HEK293 (cell line): ENCODE measurements around the gene STING1.

Experiments used
- CTCF ChIA-PET: fragments of 350-600 bp; formaldehyde crosslinking; extraction: SDS; loops from one replicate; lab custom pipeline; 2021; ENCODE audit warnings: antibody characterized with exemption; lab: Yijun Ruan, JAX
- POLR2A ChIA-PET: fragments of 300-600 bp; formaldehyde crosslinking; extraction: SDS; loops from one replicate; lab custom pipeline; 2020; ENCODE audit warnings: antibody characterized with exemption, inconsistent platforms; lab: Yijun Ruan, JAX
- H3K27ac ChIP-seq: fragments of 200-500 bp; sonication (Bioruptor generic); 2 replicates; pipeline ENCODE4 v1.5.1; 2014; ENCODE audit warnings: low read depth, low read length, control low read depth, inconsistent platforms; ENCODE audit errors: extremely low read depth
- H3K36me3 ChIP-seq, 2 experiments: fragments of 200-500 bp in 1 of 2; sonication (Bioruptor generic) in 1 of 2; 1 replicate in 1 of 2; 2 replicates in 1 of 2; pipeline ENCODE4 v1.5.1; 2014 to 2017; ENCODE audit warnings: inconsistent platforms in 2 of 2, low read length in 2 of 2; ENCODE audit not compliant: control insufficient read depth in 2 of 2, insufficient read depth in 1 of 2
- H3K4me1 ChIP-seq: fragments of 200-500 bp; sonication (Bioruptor generic); 2 replicates; pipeline ENCODE4 v1.5.1; 2014; ENCODE audit warnings: mild to moderate bottlenecking, low read length, inconsistent platforms; ENCODE audit not compliant: control insufficient read depth, insufficient read depth
- H3K4me3 ChIP-seq: 2 replicates; pipeline ENCODE4 v1.5.1; 2011; ENCODE audit warnings: low read depth, mild to moderate bottlenecking, control low read depth, low read length, moderate library complexity
- H3K9me3 ChIP-seq: fragments of 200-500 bp; sonication (Bioruptor generic); 2 replicates; pipeline ENCODE4 v1.5.1; 2014; ENCODE audit warnings: low read depth, low read length, inconsistent platforms; ENCODE audit not compliant: control insufficient read depth, insufficient read depth
- BCL6B ChIP-seq: fragments of 450-650 bp; formaldehyde crosslinking; IDR thresholded peaks from 2 replicates; pipeline ENCODE4 v1.5.1; 2017; ENCODE audit warnings: missing biosample characterization, missing genetic modification characterization
- EGR2 ChIP-seq: fragments of 450-650 bp; formaldehyde crosslinking; IDR thresholded peaks from 2 replicates; pipeline ENCODE4 v1.5.1; 2016; ENCODE audit warnings: low read depth, missing biosample characterization, missing genetic modification characterization
- FEZF1 ChIP-seq: fragments of 450-650 bp; formaldehyde crosslinking; IDR thresholded peaks from 2 replicates; pipeline ENCODE4 v1.5.1; 2016; ENCODE audit warnings: missing biosample characterization, missing genetic modification characterization
- GLIS1 ChIP-seq: fragments of 450-650 bp; formaldehyde crosslinking; IDR thresholded peaks from 2 replicates; pipeline ENCODE4 v1.5.1; 2016; ENCODE audit warnings: missing biosample characterization, missing genetic modification characterization
- GLIS2 ChIP-seq: fragments of 450-650 bp; formaldehyde crosslinking; IDR thresholded peaks from 2 replicates; pipeline ENCODE4 v1.5.1; 2016; ENCODE audit warnings: missing biosample characterization, missing genetic modification characterization
- KLF1 ChIP-seq: fragments of 450-650 bp; formaldehyde crosslinking; IDR thresholded peaks from 2 replicates; pipeline ENCODE4 v1.5.1; 2016; ENCODE audit warnings: missing biosample characterization, missing genetic modification characterization
- OSR2 ChIP-seq: fragments of 450-650 bp; formaldehyde crosslinking; IDR thresholded peaks from 2 replicates; pipeline ENCODE4 v1.5.1; 2016; ENCODE audit warnings: missing biosample characterization, missing genetic modification characterization
- SCRT2 ChIP-seq: fragments of 450-650 bp; formaldehyde crosslinking; IDR thresholded peaks from 2 replicates; pipeline ENCODE4 v1.5.1; 2016; ENCODE audit warnings: missing biosample characterization, missing genetic modification characterization
- SETDB1 ChIP-seq: IDR thresholded peaks from one replicate; pipeline ENCODE4 v1.6.1; 2017; ENCODE audit warnings: mild to moderate bottlenecking, low read length, moderate library complexity, mixed read lengths; ENCODE audit not compliant: insufficient read length
- ZBTB17 ChIP-seq: fragments of 450-650 bp; formaldehyde crosslinking; IDR thresholded peaks from 2 replicates; pipeline ENCODE4 v1.5.1; 2016; ENCODE audit warnings: missing biosample characterization, missing genetic modification characterization
- ZBTB44 ChIP-seq: fragments of 450-650 bp; IDR thresholded peaks from 2 replicates; pipeline ENCODE4 v1.5.1; 2018; ENCODE audit warnings: missing biosample characterization, mild to moderate bottlenecking, missing genetic modification characterization
- ZFP69B ChIP-seq: fragments of 450-650 bp; formaldehyde crosslinking; IDR thresholded peaks from 2 replicates; pipeline ENCODE4 v1.5.1; 2016; ENCODE audit warnings: missing biosample characterization, missing genetic modification characterization
- ZNF133 ChIP-seq: fragments of 450-650 bp; formaldehyde crosslinking; IDR thresholded peaks from 2 replicates; pipeline ENCODE4 v1.5.1; 2016; ENCODE audit warnings: missing biosample characterization, missing genetic modification characterization
- ZNF292 ChIP-seq: fragments of 450-650 bp; formaldehyde crosslinking; IDR thresholded peaks from 2 replicates; pipeline ENCODE4 v1.5.1; 2016; ENCODE audit warnings: low read depth, missing biosample characterization, missing genetic modification characterization, borderline replicate concordance
- ZNF521 ChIP-seq: fragments of 450-650 bp; formaldehyde crosslinking; IDR thresholded peaks from 2 replicates; pipeline ENCODE4 v1.5.1; 2017; ENCODE audit warnings: missing biosample characterization, mild to moderate bottlenecking, missing genetic modification characterization
- ZNF600 ChIP-seq: fragments of 450-650 bp; formaldehyde crosslinking; IDR thresholded peaks from 2 replicates; pipeline ENCODE4 v1.5.1; 2016; ENCODE audit warnings: missing biosample characterization, missing genetic modification characterization
- ZNF704 ChIP-seq: fragments of 450-650 bp; formaldehyde crosslinking; IDR thresholded peaks from 2 replicates; pipeline ENCODE4 v1.5.1; 2016; ENCODE audit warnings: missing biosample characterization, missing genetic modification characterization
- ZNF777 ChIP-seq: fragments of 450-650 bp; formaldehyde crosslinking; IDR thresholded peaks from 2 replicates; pipeline ENCODE4 v1.5.1; 2017; ENCODE audit warnings: missing biosample characterization, missing genetic modification characterization, borderline replicate concordance
- ZNF785 ChIP-seq: fragments of 450-650 bp; formaldehyde crosslinking; IDR thresholded peaks from 2 replicates; pipeline ENCODE4 v1.5.1; 2016; ENCODE audit warnings: missing biosample characterization, missing genetic modification characterization

Gene STING1

GRCh38 chr5:139524940-139525585 lies 42.5 kb upstream of the STING1 start:
- H3K4me1 ChIP-seq: no peaks in the 10 kb centered on the region
- H3K9me3 ChIP-seq: no peaks in the 10 kb centered on the region
- ChIA-PET CTCF (interaction anchor here (0.7 to 1.0 kb wide), 2 partner anchors 102 to 105 kb away, joined by 3 to 4 read pairs; no protein-coding TSS in a partner anchor), POLR2A (no interaction called here)
- no peaks in the 10 kb centered on the region for H3K36me3 ChIP-seq
- no peak overlapping the region for H3K27ac ChIP-seq
- H3K4me3 ChIP-seq: no peak overlapping the region
- TF ChIP-seq ZBTB17 (tag by site-specific recombination) (no peak), KLF1 (tag by site-specific recombination) (0 out of 2 replicates have a peak, but pooled peaks have one; percentile 13)
- TF ChIP-seq, all 188 proteins: peak for 1

GRCh38 chr5:139524446-139524845 lies 41.9 kb upstream of the STING1 start:
- Histone ChIP-seq H3K36me3 (no peaks in the 10 kb centered on the region), H3K4me1 (no peaks in the 10 kb centered on the region), H3K4me3 (no peak overlapping the region), H3K27ac (no peak overlapping the region), H3K9me3 (no peaks in the 10 kb centered on the region)
- 0 out of 2 replicates have a peak, but pooled peaks have one; percentile 0 for TF ChIP-seq GLIS1 (tag by site-specific recombination)
- TF ChIP-seq ZFP69B: no peak
- CTCF ChIA-PET: interaction anchor here (0.7 to 1.3 kb wide), 3 partner anchors 11 to 105 kb away, joined by 3 to 5 read pairs (median 4); no protein-coding TSS in a partner anchor
- POLR2A ChIA-PET: no interaction called here

- Histone ChIP-seq H3K4me1 (no peaks in the 10 kb centered on the region), H3K36me3 (no peaks in the 10 kb centered on the region), H3K27ac (no peak overlapping the region), H3K4me3 (no peak overlapping the region), H3K9me3 (no peaks in the 10 kb centered on the region)
- POLR2A ChIA-PET: no interaction called here
- CTCF ChIA-PET: interaction anchor here (0.6 to 1.3 kb wide), 4 partner anchors 9 to 333 kb away, joined by 3 to 5 read pairs (median 4); no protein-coding TSS in a partner anchor
- TF ChIP-seq GLIS2 (no peak), SCRT2 (tag by site-specific recombination) (no peak), EGR2 (no peak), ZNF785 (no peak), GLIS1 (tag by site-specific recombination) (peak; percentile 65), ZNF133 (no peak)
- TF ChIP-seq, all 188 proteins: peak for 1
These were observed 41.3 kb upstream of the STING1 start for GRCh38 chr5:139523635-139524445.

GRCh38 chr5:139517683-139518564 lies 35.4 kb upstream of the STING1 start:
- peak overlapping the region; percentile 48; the same call in 1 of the 2 replicates for H3K27ac ChIP-seq
- no peaks in the 10 kb centered on the region for H3K9me3 ChIP-seq
- POLR2A ChIA-PET: interaction anchor here (0.6 to 1.1 kb wide), 4 partner anchors 14 to 79 kb away, joined by 3 to 4 read pairs (median 3); partner anchors contain the start of gene DNAJC18
- H3K4me3 ChIP-seq: peak overlapping the region; percentile 37
- no peaks in the 10 kb centered on the region for H3K36me3 ChIP-seq
- H3K4me1 ChIP-seq: no peaks in the 10 kb centered on the region
- CTCF ChIA-PET: interaction anchor here (0.5 to 8.7 kb wide), 21 partner anchors 11 to 326 kb away, joined by 3 to 246 read pairs (median 3); partner anchors contain the start of genes DNAJC18, ECSCR and STING1
- TF ChIP-seq ZBTB44 (tag by site-specific recombination) (peak; percentile 86), ZNF521 (no peak), ZNF600 (tag by site-specific recombination) (peak; percentile 94), ZNF777 (tag by site-specific recombination) (peak; percentile 90; the same call in 1 of the 2 replicates), SETDB1 (no peak), ZNF292 (tag by site-specific recombination) (no peak), OSR2 (tag by site-specific recombination) (peak; percentile 47), ZNF704 (tag by site-specific recombination) (no peak), BCL6B (no peak), FEZF1 (tag by site-specific recombination) (no peak)
